HG02610 (cell line): ENCODE results near the gene ASIC2.

ENCODE experiments used
- ATAC-seq: cut with Tn5 transposase; IDR thresholded peaks from one replicate; pipeline ENCODE4 v1.9.1; 2021; ENCODE audit warnings: mild to moderate bottlenecking, moderate library complexity; ENCODE audit not compliant: unreplicated experiment

The ASIC2 gene

GRCh38 chr17:33080091-33080490, 213.0 kb downstream of the ASIC2 start:
- ATAC-seq, result no peak

- ATAC-seq, result no peak
Observed at GRCh38 chr17:33079201-33079600, 213.9 kb downstream of the ASIC2 start.

- no peak for ATAC-seq
Observed at GRCh38 chr17:33076979-33077378, 216.1 kb downstream of the ASIC2 start.

- ATAC-seq, result no peak
Observed at GRCh38 chr17:33073416-33073815, 219.7 kb downstream of the ASIC2 start.

GRCh38 chr17:33072421-33073161, 220.5 kb downstream of the ASIC2 start:
- ATAC-seq, result no peak

GRCh38 chr17:33071656-33072055, 221.4 kb downstream of the ASIC2 start:
- no peak for ATAC-seq

GRCh38 chr17:33057564-33057963, 235.5 kb downstream of the ASIC2 start:
- ATAC-seq, result no peak

- no peak for ATAC-seq
Observed at GRCh38 chr17:33056399-33057146, 236.5 kb downstream of the ASIC2 start.

- no peak for ATAC-seq
Observed at GRCh38 chr17:33055746-33056145, 237.3 kb downstream of the ASIC2 start.

- no peak for ATAC-seq
Observed at GRCh38 chr17:33055171-33055611, 237.9 kb downstream of the ASIC2 start.

- no peak for ATAC-seq
Observed at GRCh38 chr17:33054412-33054811, 238.7 kb downstream of the ASIC2 start.

GRCh38 chr17:33053676-33054075, 239.4 kb downstream of the ASIC2 start:
- ATAC-seq, result no peak

- no peak for ATAC-seq
Observed at GRCh38 chr17:33052856-33053255, 240.2 kb downstream of the ASIC2 start.

- ATAC-seq, result no peak
Observed at GRCh38 chr17:33050611-33051140, 242.4 kb downstream of the ASIC2 start.

- no peak for ATAC-seq
Observed at GRCh38 chr17:33049781-33050414, 243.2 kb downstream of the ASIC2 start.

GRCh38 chr17:33046361-33047255, 246.5 kb downstream of the ASIC2 start:
- no peak for ATAC-seq

GRCh38 chr17:33045216-33045615, 247.9 kb downstream of the ASIC2 start:
- ATAC-seq, result no peak

GRCh38 chr17:33044771-33045170, 248.3 kb downstream of the ASIC2 start:
- no peak for ATAC-seq

- ATAC-seq, result no peak
Observed at GRCh38 chr17:33040461-33040860, 252.6 kb downstream of the ASIC2 start.

- no peak for ATAC-seq
Observed at GRCh38 chr17:33039874-33040273, 253.2 kb downstream of the ASIC2 start.

GRCh38 chr17:33038740-33039139, 254.4 kb downstream of the ASIC2 start:
- ATAC-seq, result no peak
